GM18507 (cell line): Measurements from ENCODE around the gene PXDN.

Source experiments
- DNase-seq: peaks from one replicate; pipeline ENCODE4 v3.0.0; 2011; ENCODE audit warnings: low read depth; ENCODE audit not compliant: insufficient read length; ENCODE audit errors: extremely low spot score
- FAIRE-seq: peaks from 2 replicates; lab custom pipeline; 2011; peaks lifted over from hg19 to GRCh38; lab: Jason Lieb, UNC

Gene PXDN

DNA sequence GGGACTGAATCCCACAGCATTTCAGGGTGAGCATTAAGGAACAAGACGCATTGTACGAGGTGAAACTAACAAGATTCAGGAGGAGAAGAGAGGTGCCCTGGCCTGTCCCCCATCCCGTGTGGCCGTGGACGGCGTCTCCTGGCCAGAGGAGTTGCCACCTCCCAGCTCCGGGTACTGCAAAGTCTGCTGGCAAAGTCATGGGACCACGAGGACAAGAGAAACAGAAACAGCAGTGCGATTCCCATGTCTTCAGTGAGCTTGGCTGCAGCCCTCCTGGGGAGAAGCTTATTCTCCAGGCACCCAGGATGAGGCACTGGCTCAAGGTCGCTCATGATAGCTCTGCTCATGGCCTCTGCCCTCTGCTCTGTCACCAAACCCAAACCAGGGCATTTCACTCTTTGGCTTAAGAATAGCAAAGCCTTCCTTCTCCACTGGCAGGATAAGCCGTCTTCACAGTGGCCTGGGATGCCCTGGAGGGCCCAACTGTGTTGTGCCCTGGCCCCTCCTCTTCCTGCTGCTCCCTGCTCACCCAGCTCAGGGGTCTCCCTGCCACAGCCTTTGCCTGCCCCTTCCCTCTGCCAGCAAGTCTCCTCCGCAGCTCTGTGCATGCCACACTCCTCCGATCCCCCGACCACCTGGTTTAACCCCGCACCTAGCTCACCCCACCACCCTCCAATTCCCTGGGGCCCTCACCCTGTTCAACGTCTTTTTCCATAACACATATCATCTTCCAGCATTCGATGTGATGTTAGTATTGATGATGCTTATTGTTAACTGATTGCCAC lies 144.8 kb downstream of the PXDN start:
- no peak for DNase-seq
- FAIRE-seq = no peak

DNA sequence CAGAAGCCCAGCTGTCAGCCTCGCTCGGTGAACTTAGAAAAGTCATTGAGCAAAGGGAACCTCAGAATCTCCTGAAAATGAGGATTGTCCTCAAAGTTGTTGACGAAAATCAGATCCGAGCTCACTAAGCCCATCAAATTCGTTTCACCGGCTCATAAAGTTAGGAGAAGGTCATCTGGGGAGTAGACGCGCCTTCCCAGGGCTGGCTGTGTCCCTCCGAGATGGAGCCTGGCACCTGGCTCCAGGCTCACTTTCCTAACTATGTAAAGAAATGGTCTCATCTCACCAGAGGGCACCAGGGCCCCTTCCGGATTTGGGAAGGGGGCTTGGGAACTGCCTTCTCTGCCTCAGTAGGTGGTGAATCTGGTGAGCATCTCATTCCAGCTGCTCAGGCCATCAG lies 145.5 kb downstream of the PXDN start:
- FAIRE-seq (no peak), DNase-seq (no peak)

DNA sequence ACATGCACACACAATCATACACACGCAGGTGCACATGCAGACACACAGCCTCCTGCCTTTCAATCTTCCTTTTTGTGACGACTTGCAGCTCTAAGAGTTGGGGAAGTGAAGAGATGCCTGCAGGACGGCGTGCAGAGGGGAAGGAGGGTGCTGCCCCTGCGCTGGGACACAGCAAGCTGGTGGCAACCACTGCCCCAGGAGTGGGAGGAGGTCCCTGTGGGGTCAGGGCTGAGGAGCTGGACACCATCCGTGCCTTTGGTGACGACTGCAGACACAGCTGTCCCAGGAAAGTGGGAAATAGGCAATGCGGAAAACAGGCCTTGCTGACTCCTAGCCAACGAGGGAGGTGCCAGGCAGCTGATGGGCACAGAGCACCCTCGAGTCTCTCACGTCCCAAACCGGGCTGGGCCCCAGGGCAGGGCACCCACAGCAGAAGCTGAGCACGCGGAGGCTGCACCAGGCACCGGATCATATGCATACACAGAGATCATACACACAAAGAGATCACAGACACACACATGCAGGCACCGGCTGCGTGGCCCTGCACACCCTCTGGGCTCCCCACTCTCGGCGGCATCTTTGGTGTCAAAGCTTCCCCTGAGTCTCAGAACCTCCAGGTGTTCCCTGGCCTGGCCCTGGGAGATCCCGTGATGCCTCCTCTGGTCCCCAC lies 146.1 kb downstream of the PXDN start:
- FAIRE-seq = no peak
- DNase-seq = no peak

- FAIRE-seq = no peak
These were observed 149.0 kb downstream of the PXDN start for GRCh38 chr2:1595274-1595673.

DNA sequence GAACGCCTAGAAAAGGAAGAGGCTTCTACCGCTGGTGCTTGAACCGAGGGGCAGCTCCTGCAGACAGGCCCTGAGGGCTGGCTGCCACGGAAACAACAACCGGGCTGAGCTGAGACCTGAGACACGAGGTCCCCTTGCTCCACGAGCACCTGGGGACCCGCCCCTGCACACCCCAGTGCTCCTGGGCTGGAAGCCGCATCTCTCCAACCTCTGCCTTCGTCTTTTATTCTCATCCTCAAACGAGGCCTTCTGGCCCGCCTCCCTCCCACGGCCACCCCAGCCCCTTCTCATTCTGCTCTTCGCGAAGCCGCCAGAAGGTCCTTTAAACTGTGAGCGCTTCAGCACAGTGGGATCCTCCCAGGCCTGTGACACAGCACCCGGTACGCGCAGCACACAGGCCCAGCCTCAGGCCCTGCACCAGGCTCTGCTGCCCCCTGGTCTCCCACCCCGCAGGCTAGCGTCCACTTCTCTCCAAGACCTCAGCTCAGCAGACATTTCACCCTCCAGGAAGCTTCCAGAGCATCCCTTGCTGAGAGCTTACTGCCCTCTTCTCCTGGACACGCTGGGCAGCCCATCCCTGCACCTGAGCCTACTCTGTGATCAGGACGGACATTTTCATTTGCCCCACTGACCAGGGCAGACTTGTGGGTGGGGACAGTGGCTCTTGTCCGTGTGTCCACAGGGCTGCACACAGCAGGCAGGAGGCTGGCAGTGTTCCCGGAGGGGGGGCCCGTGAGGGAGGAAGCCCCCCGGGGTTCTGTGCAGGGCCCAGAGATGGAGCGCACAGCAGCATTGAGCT lies 149.7 kb downstream of the PXDN start:
- DNase-seq (no peak), FAIRE-seq (no peak)

More at GRCh38 chr2:1595274-1595673, 149.0 kb downstream of the PXDN start:
- DNase-seq = no peak

DNA sequence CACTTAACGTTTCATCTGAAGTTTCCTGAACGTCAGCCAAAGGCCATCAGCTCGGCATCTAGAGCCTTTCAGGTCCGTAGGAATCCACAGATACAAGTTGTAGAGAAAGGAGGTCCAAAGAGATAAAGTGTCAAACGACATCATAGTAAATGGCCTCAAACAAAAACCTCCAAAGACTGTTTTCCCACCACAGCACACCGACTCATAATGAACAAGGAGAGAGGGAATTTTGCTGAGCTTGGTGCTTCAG lies 150.3 kb downstream of the PXDN start:
- DNase-seq = no peak
- no peak for FAIRE-seq

DNA sequence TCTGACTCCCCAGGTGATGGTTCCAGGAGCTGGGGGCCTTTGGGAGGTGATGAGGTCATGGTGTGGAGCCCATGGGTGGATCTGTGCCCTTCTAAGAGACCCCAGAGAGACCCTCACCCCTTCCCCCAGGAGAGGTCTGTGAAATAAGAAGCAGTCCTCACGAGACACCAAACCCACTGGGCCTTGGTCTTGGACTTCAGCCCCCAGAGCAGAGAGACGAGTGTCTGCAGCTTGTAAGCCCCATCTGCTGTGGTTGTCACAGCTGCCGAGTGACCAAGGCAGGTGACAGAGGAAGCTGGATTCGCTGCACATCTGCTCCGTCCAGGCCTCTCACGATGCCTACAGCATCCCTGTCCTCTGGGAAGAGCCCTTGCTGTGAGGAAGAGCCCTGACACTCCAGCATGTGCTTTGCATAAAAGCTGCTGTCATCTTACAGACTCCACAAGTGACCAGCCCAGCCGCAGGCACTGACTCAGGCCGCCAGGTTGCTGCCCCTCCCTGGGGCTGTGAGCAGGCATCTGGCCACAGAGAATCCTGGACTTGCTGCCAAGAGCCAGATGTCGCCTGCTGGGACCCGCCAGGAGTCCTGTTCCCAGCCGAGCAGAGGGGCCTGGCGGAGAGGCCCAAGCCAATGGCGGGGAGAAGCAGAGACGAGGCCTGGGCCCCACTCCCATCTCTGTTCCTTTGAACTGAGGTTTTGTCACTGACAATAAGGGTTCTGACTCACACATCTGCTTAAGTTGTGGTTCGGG lies 150.8 kb downstream of the PXDN start:
- FAIRE-seq (no peak), DNase-seq (no peak)

GRCh38 chr2:1591978-1592907 lies 152.1 kb downstream of the PXDN start:
- DNase-seq = no peak
- no peak for FAIRE-seq

- DNase-seq (no peak), FAIRE-seq (no peak)
These were observed 152.9 kb downstream of the PXDN start for GRCh38 chr2:1591461-1591770.

DNA sequence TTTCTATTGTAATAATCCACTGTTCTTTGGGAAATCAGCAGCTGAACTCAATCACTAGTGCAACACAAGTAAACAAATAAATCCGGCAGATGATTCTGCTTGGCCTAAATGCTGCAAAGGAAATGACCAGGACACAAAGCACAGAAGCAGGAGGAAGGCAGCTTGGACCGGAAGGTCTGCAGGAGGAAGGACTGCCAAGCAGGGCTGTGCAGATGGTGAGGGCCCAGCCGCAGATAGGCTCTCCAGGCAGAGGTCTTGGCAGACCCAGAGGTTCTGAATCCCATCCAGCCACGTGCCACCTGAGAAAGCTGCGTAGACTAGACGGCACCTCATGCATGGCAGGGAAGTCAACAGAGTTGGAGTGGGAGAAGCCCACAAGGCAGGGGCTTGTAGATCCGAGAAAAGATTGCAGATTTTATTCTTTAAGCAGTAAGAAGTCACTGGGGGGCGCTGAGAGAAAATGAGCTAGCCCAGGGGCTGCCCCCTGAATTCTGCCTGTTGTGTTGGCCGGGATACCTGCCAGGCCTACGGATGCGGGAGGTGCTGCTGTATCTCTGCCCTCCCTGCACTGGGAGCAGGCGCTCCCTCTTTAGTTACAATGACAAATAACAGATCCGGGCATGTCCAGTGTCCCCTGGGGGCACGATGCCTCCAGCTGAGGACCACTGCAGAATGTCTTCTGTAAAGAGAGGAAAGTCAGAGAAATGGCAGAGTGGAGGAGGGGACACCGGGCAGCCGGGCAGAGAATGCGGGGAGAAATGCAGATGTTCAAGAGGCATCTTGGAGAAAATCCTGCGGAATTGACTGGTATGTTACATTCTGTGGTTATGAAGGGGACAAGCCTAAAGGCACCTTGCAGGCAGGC lies 153.5 kb downstream of the PXDN start:
- DNase-seq (no peak), FAIRE-seq (no peak)

DNA sequence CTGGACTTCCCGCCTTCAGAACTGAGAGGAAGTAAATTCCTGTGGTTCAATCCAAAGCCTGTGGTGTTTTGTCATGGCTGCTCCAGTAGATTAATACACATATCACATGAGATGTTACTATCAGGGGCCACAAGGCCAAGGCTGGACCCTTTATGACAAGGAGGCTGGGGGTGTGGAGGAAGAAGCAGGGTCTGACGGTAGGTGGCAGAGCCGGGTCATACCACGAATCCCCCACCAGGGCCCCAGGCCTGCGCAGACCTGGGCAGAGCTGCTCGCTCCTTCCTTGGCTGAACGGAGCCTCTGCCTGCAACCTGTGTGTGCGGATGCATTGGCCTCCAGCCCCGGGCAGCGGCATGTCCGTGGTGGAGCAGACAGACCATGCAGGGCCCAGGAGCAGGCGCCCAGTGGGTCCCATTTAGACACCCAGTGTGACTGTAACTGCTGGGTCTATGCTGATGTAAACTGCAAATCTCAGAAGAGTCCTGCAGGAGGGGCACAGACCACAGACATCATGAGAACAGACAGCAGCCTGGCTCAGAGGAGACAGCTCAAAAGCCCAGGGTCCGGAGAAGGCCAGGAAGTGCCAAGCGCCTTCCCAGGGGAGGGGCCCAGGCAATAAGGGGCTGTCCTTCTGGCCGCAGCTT lies 155.2 kb downstream of the PXDN start:
- FAIRE-seq = no peak
- no peak for DNase-seq

DNA sequence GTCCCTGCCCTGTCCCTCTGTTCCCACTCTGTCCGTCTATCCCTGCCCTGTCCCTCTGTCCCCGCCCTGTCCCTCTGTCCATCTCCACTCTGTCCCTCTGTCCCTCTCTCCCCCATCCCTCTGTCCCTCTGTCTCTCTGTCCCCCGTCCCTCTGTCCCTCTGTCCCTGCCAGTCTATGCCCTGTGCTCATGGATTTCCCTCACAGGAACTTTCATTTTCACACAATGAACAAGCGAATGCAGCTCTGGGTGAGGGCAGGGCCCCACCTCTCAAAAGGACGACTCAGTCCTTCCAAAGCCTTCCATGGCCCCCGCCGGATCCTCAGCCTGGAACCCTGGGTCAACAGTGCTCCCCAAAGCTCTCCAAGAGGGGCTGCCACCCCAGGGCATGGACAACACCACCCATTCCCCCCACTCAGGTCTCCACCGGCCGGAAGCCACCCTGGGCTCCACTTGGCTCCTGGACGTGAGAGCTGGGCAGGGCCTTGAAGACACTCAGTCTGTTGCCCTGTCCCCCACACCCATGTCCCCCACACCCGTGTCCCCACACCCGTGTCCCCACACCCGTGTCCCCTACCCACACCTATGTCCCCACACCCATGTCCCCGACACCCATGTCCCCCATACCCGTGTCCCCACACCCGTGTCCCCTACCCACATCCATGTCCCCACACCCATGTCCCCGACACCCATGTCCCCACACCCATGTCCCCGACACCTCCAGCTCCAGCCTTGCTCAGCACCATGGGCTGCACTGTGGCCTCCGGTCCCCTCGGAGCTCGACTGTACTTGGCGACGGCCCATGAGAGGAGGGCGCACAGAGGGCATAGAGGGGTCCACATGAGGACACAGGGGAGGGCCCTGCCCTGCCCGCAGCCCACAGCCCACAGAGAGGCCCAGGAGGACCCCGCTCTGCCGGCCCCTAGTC lies 156.0 kb downstream of the PXDN start:
- DNase-seq (no peak), FAIRE-seq (no peak)

DNA sequence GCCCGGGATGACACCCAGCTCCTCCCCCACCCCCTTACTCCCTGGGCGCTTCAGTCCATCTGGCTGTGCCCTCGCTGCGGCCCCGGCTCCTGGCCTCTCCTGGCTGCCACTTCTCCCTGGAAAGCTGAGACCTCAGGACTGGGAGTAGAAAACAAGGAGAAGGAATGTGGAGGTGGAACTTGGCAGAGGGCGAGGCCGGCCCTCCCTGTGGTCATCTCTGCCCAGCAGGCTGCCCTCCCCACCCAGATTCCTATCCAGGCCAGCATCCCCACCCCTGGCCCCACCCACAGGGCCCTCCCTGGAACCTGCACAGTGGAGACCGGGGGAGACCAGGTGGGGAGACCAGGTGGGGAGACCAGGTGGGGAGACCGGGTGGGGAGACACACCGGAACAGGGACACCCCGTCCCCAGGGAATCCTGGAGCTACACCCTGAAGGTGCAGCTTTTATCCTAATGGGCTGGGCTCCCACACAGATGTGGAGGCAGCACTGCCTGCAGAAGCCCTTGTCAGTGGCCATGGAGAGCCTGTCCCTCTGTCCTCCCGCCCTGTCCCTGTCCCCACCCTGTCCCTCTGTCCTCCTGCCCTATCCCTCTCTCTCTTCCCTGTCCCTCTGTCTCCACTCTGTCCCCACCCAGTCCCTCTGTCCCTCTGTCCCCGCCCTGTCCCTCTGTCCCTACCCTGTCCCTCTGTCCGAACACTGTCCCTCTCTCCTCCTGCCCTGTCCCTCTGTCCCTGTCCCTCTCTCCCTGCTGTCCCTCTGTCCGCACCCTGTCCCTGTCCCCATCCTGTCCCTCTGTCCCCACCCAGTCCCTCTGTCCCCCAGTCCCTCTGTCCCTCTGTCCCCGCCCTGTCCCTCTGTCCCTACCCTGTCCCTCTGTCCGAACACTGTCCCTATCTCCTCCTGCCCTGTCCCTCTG lies 157.1 kb downstream of the PXDN start:
- DNase-seq (no peak), FAIRE-seq (no peak)

DNA sequence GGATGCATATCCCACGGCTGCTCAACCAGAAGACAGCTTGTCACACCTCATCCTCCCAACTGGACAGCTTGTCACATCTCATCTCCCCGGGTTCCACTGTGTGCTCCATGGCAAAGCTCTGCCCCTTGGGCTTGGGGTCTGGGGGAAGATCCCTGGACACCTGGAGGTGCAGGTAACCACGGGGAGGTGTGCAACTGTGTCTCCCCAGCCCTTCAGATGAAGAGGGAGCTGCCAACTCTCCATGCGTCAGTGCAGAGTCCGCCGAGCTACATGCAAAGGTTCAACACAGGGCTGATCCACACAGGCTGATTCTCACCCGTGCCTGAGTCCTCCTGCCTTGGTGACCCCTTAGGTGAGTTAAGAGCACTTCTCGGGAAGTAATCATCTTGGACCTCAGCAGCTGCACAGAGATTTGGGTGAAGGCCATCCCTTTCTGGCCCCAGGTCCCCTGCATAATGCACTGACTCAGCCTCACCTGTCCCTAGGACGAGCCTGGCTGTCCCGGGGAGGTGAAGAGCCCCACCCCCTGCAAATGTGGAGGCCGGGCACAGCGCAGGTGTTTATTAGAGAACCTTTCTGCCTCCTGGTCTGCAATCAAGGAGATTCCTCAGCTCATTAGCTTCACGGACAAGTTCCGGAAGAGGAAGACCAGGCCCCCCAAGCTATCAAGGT lies 157.9 kb downstream of the PXDN start:
- FAIRE-seq (no peak), DNase-seq (no peak)

DNA sequence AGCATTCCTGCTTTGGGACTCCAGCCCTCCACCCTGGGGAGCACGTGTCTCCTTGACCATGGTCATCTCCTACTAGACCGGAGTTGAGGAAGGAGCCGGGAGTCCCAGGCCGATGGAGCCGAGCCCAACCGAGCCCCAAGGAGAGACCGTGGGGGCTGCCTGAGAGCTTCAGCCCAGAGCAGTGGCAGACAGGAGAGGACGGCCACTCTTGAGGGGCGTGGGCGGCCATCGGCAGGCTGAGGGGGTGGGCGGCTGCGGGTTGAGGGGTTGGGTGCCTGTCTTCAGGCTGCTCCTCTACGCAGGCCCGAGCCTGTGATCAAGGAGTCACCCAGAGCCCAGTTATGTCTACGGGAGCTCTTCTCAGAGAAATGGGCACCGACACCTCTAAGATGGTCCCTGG lies 158.7 kb downstream of the PXDN start:
- no peak for DNase-seq
- FAIRE-seq = no peak
